Jurkat, Clone E6-1 (cell line): ENCODE measurements around the gene C11orf65. TPM values are rescaled to one million over a fixed set of nuclear protein-coding genes. Genes with fewer than 3 reads are reported as not detected.

Source experiments
- DNase-seq: peaks from one replicate; pipeline ENCODE4 v3.0.0-alpha.2; 2011; ENCODE audit warnings: low read depth, low spot score
- H3K4me3 ChIP-seq: 2 replicates; pipeline ENCODE4 v1.5.1; 2011; ENCODE audit warnings: mild to moderate bottlenecking, low read length, control low read depth, moderate library complexity
- polyA plus RNA-seq: library from polyadenylated mRNA; unstranded; fragments of >200 nt; gene quantifications from one replicate; pipeline ENCODE4 v1.2.1, GENCODE V29; 2012; ENCODE audit warnings: missing spikeins; ENCODE audit not compliant: insufficient read length, insufficient read depth

Gene C11orf65, protein sequence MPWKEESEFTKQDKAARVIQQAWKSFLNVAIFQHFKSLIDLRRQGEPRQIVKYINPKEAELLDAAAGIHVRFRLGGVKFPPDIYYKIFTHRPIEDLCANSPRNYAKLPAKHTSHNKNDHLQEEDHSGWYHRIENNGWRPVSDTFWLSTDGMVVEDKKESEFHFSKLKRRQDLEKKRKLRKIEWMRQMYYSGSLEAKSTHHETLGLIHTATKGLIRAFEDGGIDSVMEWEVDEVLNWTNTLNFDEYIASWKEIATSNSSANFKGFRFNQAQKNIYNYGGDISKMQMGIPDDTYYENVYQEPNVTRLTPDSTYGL
- polyA plus RNA-seq: not detected

DNA sequence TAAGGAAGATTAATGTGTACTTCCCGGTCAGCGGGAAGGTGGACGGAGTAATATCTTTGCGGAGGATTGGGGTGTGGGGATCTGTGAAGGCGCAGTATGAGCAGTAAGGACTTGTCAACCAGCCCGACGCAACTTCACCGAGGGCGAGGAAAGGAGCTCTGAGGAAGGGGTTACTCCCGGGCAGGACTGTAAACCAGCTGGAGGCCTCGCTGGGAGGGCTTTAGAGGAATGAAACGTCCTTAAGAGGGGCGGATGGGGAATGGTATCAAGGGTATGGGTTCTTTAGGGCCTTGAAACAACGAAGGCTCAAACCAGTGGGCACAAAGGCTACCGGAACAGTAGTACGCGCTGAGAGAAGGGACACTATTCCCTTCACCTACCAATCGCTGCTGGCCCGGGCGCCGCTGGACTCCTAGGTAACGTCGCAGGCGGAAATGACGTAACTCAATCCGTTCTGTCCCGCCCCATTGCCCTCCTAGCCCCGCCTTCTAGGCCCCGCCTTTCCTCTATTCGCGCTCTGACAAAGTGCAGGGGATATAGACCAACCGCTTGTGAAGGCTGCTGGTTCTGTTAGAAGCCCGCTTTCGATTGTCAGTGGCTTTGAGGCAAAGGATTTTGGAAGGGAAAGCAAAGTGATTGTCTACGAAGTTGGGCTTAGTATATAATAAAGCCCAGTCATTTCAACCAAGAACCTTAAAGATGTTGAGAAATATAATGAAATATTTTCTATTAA, at the start of gene C11orf65:
Gene C11orf65, minus strand, starts transcription at position 439 of the 733 bp plus-strand sequence. CDS start 5,970 bp downstream, outside the sequence.
- H3K4me3 ChIP-seq: peak within 1 kb of the TSS; percentile 69
- DNase-seq: peak; percentile 80

DNA sequence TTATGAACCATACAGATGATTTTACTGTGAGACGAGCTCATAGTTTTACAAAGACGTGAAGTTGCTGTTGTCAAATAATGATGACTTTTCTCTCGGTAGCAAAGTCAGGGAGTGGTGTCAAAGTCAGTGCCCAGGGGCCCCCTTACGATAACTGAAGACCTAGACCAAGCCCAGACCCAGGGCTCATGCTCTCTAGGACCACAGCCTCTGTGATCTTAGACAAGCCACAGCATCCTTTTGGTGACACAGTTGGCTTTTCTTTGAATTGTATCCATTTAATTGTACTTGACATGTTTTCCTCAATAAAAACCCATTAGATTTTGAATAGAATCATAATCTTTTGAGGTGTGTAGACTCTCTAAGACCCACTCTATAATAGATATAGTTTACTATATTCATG, 48.8 kb upstream of the C11orf65 start:
- no peak overlapping the region for H3K4me3 ChIP-seq
- no peak for DNase-seq

DNA sequence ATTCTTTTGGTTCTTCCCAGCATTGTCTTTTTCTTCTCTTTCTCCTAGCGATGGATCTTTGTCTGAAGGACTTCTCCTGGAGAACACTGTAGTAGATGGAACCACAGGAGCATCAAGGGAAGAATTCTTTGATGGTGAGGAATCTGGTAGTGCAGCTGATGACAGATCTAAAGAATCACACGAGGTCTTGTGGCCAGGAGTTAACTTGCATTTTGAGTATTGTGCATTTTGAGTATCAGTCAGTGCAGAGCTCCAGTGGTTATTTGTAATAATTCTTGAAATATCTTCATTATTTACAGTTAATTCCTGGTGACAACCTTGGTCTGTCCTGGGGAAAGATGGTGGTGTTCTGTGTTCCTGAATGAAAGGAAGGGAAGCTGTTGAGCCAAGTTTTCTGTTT, 45.4 kb upstream of the C11orf65 start:
- no peak overlapping the region for H3K4me3 ChIP-seq
- DNase-seq: no peak

DNA sequence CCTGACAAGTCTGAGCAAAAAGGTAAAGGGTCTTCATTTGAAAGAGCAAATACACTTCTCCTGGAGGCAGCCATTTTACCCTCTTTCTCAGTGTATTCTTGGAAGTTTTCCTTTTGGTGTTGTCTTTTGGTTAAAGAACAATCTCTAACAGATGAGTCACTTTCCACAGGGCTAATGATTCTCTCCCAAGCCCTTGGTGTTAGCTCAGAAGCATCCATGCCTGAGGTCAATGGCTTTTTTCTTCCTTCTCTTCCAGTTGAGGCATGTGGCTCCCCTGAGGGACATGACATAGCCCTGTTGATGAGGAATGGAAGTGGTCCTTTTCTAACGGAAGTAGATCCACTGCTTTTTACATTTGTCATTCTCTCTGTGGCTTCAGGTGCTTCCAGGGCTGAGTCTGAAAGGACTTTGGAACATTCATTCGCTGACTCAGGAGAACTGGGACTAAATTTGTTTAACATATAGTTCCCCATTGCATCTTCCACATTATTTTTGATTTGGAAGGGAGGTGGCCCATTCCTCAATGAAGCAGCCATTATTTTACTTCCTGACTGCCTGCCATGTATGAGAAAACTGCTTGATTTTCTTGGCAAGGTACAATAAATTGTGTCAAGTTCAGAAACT, 44.6 kb upstream of the C11orf65 start:
- no peak for DNase-seq
- no peak overlapping the region for H3K4me3 ChIP-seq

DNA sequence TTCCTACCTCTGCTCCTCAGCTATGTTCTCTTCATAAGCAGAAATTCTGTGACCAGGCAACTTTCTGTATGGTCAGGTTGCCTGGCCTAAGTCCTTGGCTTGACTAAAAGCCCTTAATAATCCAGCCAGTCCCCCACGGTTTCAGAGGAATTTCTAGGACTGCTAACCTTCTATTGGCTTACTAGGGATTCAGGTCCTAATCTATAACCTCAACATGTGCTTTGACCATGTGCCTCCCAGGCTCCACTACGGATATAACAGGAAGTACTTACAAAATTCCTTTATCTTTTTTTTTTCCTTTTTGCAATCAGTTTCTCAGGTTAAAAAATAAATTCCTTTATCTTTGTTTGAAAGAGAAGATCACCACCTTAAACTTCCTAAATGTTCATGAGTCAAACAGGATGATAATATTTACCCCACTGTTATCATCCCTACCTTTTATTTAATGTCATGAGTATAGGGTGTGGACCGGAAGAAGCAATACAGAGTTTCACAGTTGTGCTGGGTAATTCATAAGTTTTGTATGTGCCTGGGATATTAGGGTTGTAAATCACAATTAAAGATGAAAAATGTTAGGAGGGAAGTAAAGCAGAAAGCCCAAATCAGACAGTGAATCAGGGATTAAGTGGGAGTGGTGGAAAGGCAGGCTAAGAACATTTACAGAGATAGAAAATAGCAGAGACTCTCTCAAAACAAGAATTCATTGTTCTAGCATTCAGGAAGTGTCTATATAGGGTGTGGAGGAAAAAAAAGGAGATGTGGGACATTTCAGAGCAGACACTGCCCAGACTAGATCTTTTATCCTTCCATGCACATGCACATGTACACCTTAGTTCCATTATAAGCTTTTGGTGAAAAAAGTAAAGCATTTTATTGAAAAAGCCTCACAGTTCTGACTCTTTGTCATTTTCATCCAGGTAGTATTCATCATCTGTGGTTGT, 41.6 kb upstream of the C11orf65 start:
- no peak for DNase-seq
- H3K4me3 ChIP-seq: no peak overlapping the region

DNA sequence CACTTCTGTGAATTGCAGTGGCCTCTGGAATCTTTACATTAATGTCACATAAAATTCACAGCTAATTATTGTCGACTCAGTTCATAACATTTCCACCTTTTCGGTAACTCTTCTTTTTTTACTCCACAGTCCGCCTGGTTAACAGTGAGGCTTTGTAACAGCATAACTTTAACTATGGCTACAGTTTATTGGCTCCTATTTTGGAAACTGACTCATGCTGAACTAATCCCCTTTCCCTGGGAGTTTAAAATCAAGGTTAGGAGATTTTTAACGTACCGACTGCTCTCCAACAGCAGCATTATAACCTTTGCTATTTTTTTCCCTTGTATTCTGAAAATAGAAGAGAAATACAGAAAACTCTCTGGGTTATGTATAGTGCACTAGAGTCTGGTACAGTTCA, 34.1 kb upstream of the C11orf65 start:
- H3K4me3 ChIP-seq: no peak overlapping the region
- DNase-seq: no peak

DNA sequence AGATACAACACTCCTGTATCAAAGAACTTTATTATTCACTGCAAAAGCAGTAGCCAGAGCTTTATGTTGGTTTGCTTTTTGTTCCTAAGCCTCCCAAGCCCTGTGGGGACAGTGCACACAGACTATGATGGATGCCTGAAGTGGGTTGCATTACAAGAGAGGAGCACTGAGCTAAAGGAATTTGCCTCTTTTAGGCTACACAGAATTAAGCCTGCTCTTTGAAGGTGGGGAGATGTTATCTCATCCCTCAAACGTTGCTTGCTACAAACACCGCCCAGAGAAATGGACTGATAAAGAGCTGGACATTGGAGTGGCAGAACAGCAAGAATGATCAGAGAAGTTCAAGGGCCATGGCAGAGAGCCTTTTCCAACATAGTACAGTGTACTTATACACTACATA, 33.4 kb upstream of the C11orf65 start:
- DNase-seq: no peak
- H3K4me3 ChIP-seq: no peak overlapping the region

DNA sequence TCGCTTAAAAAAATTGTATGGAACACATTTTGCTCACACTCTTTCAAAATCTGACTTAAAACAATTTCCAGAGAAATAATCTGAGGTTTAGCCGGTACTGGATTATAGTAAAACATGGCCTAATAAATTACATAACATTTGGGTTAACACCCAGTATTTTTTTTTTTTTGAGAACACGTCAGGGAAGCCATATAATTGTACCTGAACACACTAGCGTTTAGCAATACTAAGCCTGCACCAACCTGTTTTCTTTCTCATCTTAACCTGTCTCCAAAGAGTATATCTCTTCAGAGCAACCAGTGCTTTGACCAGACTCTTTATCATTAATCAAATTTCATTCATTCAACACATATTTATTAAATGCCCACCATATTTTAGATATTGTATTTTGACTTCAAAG, 32.8 kb upstream of the C11orf65 start:
- H3K4me3 ChIP-seq: no peak overlapping the region

DNA sequence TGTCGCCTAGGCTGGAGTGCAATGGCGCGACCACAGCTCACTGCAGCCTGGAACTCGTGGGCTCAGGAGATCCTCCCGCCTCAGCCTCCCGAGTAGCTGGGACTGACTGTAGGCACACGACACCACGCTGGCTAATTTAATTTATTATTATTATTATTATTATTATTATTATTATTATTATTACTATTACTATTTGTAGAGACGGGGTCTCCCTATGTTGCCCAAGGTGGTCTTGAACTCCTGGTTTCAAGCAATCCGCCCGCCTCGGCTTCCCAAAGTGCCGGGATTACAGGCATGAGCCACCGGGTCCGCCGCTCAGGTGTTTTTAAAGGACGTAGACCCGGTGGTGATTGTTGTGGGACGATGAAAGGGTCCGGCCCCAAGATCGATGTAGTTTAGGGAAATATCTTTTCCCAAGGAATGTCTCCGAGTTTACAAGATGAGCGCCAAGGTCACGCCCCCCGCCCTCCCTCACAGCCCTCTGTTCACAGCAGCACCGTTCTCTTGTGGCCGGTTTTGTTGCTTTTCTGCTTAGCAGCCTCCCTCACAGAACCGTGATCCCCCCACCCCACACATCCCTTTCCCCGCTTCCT, 31.6 kb upstream of the C11orf65 start:
- DNase-seq: no peak
- no peak overlapping the region for H3K4me3 ChIP-seq

More for the DNA sequence above, 32.8 kb upstream of the C11orf65 start:
- no peak for DNase-seq

DNA sequence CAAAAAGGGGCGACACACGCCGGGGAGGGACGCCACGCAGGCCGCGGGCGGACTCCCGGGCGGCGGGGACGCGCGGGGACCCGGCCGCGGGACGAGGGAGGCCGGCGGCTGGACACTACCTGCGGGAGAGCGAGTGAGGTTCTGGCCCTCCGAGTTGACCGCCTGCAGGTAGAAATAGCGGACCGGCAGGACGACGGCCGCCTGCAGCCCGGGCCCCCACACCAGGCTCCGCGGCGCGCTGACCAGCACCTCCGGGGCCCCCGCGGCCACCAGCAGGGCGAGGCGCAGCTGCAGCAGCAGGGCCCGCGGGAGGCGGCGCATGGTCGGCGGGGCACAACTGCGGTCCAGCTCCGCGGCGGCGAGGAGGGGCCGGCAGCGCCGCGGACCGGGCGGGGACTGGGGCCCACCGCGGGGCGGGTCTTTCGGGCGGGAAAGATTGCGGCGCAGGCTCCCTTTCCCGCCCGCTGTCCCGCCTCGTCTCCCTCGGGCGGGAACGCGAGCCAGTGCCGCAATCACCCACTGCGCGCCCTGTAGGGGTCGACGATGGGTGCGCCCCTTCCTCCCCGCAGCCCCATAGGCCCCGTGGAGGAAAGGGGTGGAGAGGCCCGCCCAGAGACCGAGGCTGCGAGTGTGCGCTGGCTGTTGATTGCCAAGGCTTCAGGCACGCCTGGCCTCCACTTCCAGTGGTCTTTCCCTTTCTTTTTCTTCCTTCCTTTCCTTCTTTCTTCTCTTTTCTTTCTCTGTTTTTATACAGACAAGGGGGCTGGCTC, 30.9 kb upstream of the C11orf65 start, which contains the start of gene POGLUT3:
Gene POGLUT3, minus strand, starts transcription at position 339 of the 770 bp plus-strand sequence. Its CDS starts 18 bp downstream, at position 321.
- no peak for DNase-seq
- no peak within 1 kb of the TSS for H3K4me3 ChIP-seq

DNA sequence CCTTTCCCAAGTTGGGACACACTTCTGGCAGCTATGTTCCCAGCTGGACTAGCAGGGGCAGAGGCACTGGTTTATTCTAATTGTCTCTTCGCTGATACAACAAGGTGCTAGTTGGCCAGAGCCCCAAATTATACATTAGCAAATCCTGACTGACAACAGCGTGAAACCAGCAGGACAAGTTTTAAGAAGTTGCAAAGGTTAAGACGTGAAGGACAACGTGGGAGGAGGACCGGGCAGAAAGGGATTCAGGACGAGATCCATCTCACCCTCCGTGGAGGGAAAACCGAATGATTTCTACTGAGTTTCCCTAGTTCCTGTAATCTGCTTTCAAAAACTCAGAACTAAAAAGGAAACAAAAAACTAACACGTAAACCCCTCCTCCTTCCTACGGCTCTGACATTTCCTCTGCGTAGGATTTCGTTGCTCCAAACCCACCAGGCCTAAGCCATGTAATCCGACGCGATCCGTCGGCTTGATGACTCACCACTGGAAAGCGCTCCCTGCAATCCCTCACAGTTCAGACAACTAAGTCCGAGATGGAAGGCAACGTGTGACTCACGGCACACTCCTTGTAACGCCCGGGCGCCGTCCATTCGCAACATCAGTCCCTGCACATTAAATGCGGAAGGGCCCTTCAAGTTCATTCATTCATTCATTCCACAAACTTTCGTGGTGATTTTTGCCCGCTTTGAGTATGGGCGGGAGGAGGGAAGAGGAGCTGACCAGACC, 30.2 kb upstream of the C11orf65 start:
- no peak overlapping the region for H3K4me3 ChIP-seq
- no peak for DNase-seq

DNA sequence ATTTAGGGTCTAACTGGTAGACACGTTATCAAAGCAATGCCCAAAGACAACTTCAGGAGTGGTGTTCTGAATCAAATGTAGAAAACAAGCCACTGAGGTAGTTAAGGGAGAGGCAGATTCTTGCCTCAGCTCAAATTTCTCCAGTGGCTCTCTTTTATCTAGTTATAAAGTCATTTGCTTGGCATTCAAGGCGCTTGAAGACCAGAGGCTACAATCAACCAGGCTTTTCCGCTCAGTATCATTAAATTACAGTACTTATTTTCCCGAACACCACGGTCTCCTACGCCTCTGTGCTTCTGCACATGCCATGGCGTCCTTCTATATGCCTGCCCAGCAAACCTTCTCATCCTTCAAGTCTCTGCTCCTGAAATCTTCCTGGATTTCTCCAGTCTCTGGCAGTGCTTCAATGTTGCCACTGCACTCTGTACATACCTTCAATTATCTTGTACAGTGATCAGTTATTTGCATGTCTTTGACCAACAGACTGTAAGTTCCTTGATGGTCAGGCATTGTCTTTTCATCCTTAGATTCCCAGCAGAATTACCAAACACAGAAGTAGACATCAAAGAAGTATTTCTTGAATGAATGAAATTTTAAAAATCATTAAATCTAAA, 29.4 kb upstream of the C11orf65 start:
- no peak overlapping the region for H3K4me3 ChIP-seq
- no peak for DNase-seq

DNA sequence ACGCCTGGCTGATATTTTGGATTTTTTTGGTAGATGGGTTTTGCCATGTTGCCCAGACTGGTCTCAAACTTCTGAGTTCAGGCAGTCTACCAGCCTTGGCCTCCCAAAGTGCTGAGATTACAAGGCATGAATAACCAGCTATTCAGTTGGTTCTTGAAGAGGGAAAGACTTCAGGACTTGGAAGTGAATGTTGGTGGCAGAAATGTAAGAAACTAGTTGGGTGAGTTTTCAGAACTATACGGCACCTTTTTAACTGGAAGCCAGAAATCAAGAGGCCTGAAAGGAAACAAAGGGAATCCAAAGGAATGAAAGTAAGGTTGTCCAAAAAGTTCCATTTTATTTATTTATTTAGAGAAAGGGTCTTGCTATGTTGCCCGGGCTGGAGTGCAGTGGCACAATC, 28.0 kb upstream of the C11orf65 start:
- H3K4me3 ChIP-seq: no peak overlapping the region
- DNase-seq: no peak

DNA sequence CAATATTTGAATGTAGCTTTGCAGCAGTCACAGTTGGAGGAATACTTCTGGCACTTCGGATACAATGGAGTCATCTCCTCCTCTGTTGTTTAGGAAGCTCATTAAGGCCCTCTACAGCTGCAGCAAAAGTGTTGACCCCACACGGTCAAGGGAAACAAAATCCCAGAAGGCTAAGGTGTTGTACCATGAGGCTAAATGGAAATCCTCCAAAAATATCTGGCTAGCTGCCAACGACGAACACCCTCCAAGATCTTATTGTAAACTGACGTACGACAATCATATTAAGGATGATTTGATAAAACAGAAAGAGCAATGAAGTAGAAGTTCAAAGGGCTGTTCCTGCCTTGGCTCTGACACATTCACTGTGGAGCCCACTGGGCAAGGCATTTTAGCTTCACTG, 26.9 kb upstream of the C11orf65 start:
- DNase-seq: no peak
- no peak overlapping the region for H3K4me3 ChIP-seq

DNA sequence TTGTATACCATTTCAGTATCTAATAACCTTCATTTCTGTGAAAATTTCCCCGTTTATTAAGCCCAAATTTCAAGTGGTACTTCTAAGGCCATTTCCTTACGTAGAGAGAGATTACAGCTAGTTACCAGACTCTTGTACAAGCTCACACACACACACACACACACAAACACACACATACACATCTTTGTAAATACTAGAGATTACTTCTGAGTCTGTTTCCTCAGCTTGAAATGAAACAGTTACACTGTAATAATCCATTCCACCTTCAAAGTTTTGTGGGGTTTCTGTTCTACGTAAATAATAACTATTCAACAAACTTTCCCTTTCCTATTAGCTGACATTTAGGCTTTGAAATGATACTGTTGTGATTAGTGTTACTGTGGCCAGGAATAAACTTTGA, 24.6 kb upstream of the C11orf65 start:
- no peak overlapping the region for H3K4me3 ChIP-seq
- DNase-seq: no peak

DNA sequence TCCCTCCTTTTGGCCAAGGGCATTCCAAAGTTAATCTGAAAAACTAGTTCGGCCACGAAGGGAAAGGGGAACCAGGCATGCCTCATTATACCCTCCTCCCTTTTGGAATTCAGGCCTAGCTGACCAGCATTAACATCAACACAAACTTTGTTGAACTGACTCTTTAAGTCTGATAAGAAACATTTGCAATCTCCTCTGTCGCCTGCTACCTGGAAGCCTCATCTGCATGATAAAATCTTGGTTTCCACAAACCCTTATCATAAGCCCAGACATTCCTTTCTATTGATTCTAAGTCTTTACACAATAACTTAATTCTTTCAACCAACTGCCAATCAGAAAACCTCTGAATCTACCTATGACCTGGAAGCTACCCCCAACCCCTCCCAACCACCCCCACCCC, 19.5 kb upstream of the C11orf65 start:
- no peak for DNase-seq

DNA sequence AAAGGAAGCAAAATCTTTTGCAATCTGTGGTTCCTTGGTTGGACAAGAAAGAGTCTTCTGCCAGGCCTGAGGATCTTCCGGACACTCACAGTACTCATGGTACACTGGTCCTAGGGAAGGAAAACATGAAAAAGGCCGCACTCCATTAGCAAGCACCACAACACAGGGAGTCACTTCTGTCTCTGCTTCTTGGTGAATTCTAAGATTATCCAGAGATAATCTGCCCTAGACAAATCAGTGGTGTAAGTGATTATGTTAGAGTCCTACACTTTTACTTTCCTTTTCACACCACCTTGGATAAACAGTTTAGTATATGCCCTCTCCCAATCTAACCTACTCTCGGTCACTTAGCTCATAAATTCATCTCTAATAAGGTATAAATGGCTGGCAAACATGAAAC, 19.0 kb upstream of the C11orf65 start:
- DNase-seq: no peak
- no peak overlapping the region for H3K4me3 ChIP-seq

More for the DNA sequence above, 19.5 kb upstream of the C11orf65 start:
- H3K4me3 ChIP-seq: no peak overlapping the region
